ENCODE data around the gene ZC2HC1C.

Gene ZC2HC1C

GRCh38 chr14:75121552-75121951, 52.1 kb downstream of the ZC2HC1C start:
- TF ChIP-seq CTCF (IDR thresholded peaks at IDR 0.05; ENCODE audit: insufficient read depth, low read length) (no peak), REST (IDR thresholded peaks at IDR 0.05; ENCODE audit: insufficient replicate concordance, low read depth) (no peak), POLR2AphosphoS5 (IDR thresholded peaks at IDR 0.05; ENCODE audit: low read depth) (no peak), GABPA (IDR thresholded peaks at IDR 0.05; ENCODE audit: low read depth) (no peak), SPI1 (IDR thresholded peaks at IDR 0.05; ENCODE audit: borderline replicate concordance, low read depth) (no peak)
- H3K27me3 ChIP-seq (ENCODE audit: insufficient read depth, poor library complexity, severe bottlenecking): no peaks in the 10 kb centered on the region
- no peak overlapping the region for H3K27ac ChIP-seq (replicated peaks)
- no peak overlapping the region for H3K4me3 ChIP-seq (replicated peaks; ENCODE audit: insufficient read depth, low read length)
- no peak for DNase-seq (ENCODE audit: low read depth in 1 of 2, low spot score in 1 of 2)

GRCh38 chr14:75123991-75124390, 54.5 kb downstream of the ZC2HC1C start:
- peak in 1 of 2 experiments; percentile 30 for DNase-seq (ENCODE audit: low read depth in 1 of 2, low spot score in 1 of 2)
- no peaks in the 10 kb centered on the region for H3K27me3 ChIP-seq (ENCODE audit: insufficient read depth, poor library complexity, severe bottlenecking)
- no peak overlapping the region for H3K4me3 ChIP-seq (replicated peaks; ENCODE audit: insufficient read depth, low read length)
- TF ChIP-seq CTCF (IDR thresholded peaks at IDR 0.05; ENCODE audit: insufficient read depth, low read length) (no peak), SPI1 (IDR thresholded peaks at IDR 0.05; ENCODE audit: borderline replicate concordance, low read depth) (0 out of 2 replicates have a peak, but pooled peaks have one; percentile 11), GABPA (IDR thresholded peaks at IDR 0.05; ENCODE audit: low read depth) (no peak)
- peak overlapping the region; percentile 27 for H3K27ac ChIP-seq (replicated peaks)

GRCh38 chr14:75125617-75126016, 56.2 kb downstream of the ZC2HC1C start:
- peak in 1 of 2 experiments; percentile 30 for DNase-seq (ENCODE audit: low read depth in 1 of 2, low spot score in 1 of 2)
- no peak for TF ChIP-seq POLR2AphosphoS5 (IDR thresholded peaks at IDR 0.05; ENCODE audit: low read depth)
- TF ChIP-seq CTCF (IDR thresholded peaks at IDR 0.05; ENCODE audit: insufficient read depth, low read length): no peak
- TF ChIP-seq REST (IDR thresholded peaks at IDR 0.05; ENCODE audit: insufficient replicate concordance, low read depth): no peak
- no peak for TF ChIP-seq SPI1 (IDR thresholded peaks at IDR 0.05; ENCODE audit: borderline replicate concordance, low read depth)
- no peak for TF ChIP-seq GABPA (IDR thresholded peaks at IDR 0.05; ENCODE audit: low read depth)
- Histone ChIP-seq H3K27ac (replicated peaks) (peak overlapping the region; percentile 94), H3K27me3 (ENCODE audit: insufficient read depth, poor library complexity, severe bottlenecking) (no peaks in the 10 kb centered on the region), H3K4me3 (replicated peaks; ENCODE audit: insufficient read depth, low read length) (peak overlapping the region; percentile 60)

GRCh38 chr14:75126121-75126544, 56.7 kb downstream of the ZC2HC1C start:
- TF ChIP-seq POLR2AphosphoS5 (IDR thresholded peaks at IDR 0.05; ENCODE audit: low read depth): no peak
- TF ChIP-seq GABPA (IDR thresholded peaks at IDR 0.05; ENCODE audit: low read depth): no peak
- no peak for TF ChIP-seq REST (IDR thresholded peaks at IDR 0.05; ENCODE audit: insufficient replicate concordance, low read depth)
- no peak for TF ChIP-seq CTCF (IDR thresholded peaks at IDR 0.05; ENCODE audit: insufficient read depth, low read length)
- TF ChIP-seq SPI1 (IDR thresholded peaks at IDR 0.05; ENCODE audit: borderline replicate concordance, low read depth): no peak
- DNase-seq (ENCODE audit: low read depth in 1 of 2, low spot score in 1 of 2): peak in 1 of 2 experiments; percentile 22
- Histone ChIP-seq H3K27ac (replicated peaks) (peak overlapping the region; percentile 94), H3K4me3 (replicated peaks; ENCODE audit: insufficient read depth, low read length) (peak overlapping the region; percentile 60), H3K27me3 (ENCODE audit: insufficient read depth, poor library complexity, severe bottlenecking) (no peaks in the 10 kb centered on the region)
